A549 (cell line): Measurements from ENCODE around the gene SPTLC2. TPM values are rescaled to one million over a fixed set of nuclear protein-coding genes. Genes with fewer than 3 reads are reported as not detected.

Source experiments
- ATAC-seq, 2 experiments: fragments of 200-7000 bp in 1 of 2; fragments of >200 bp in 1 of 2; cut with Nextera tagmentation in 1 of 2; cut with Tn5 transposase in 1 of 2; 3 replicates each; pipeline versions ENCODE4 v1.8.0 to v1.9.1; 2018 to 2020; ENCODE audit warnings: mild to moderate bottlenecking in 1 of 2, moderate library complexity in 1 of 2
- CTCF ChIA-PET: fragments of 300-600 bp; sonication (Branson Sonifier 250); formaldehyde crosslinking; extraction: SDS; loops from one replicate; lab custom pipeline; 2021; ENCODE audit warnings: antibody characterized with exemption, inconsistent platforms; lab: Yijun Ruan, JAX
- POLR2A ChIA-PET: fragments of 350-600 bp; formaldehyde crosslinking; extraction: SDS; loops from one replicate; lab custom pipeline; 2021; ENCODE audit warnings: antibody characterized with exemption, inconsistent platforms; lab: Yijun Ruan, JAX
- DNase-seq, 2 experiments: peaks; one replicate each; pipeline versions ENCODE4 v3.0.0 to v3.0.0-alpha.2; 2011 to 2016; ENCODE audit warnings: low read depth in 1 of 2, low spot score in 1 of 2
- FAIRE-seq: peaks from 2 replicates; lab custom pipeline; 2011; peaks lifted over from hg19 to GRCh38; lab: Jason Lieb, UNC
- H3K27ac ChIP-seq, 2 experiments: fragments of >200 bp; sonication (Bioruptor Twin); formaldehyde crosslinking; 3 replicates each; pipeline ENCODE4 v1.5.1; 2016 to 2017
- H3K4me1 ChIP-seq: fragments of >200 bp; sonication (Bioruptor Twin); formaldehyde crosslinking; 3 replicates; pipeline ENCODE4 v1.6.1; 2016
- H3K4me2 ChIP-seq: fragments of >200 bp; sonication (Bioruptor Twin); formaldehyde crosslinking; 3 replicates; pipeline ENCODE4 v1.6.1; 2016
- H3K4me3 ChIP-seq: fragments of >200 bp; sonication (Bioruptor Twin); formaldehyde crosslinking; 3 replicates; pipeline ENCODE4 v1.5.1; 2016
- H3K9me3 ChIP-seq: fragments of >200 bp; sonication (Bioruptor Twin); formaldehyde crosslinking; 3 replicates; pipeline ENCODE4 v1.6.1; 2016
- ATOH8 ChIP-seq: fragments of 250-450 bp; sonication (Bioruptor Pico); IDR thresholded peaks from 2 replicates; pipeline ENCODE4 v1.5.0; 2020; ENCODE audit warnings: low read depth, mild to moderate bottlenecking, moderate library complexity
- BCL3 ChIP-seq: fragments of >200 bp; sonication (Bioruptor Twin); formaldehyde crosslinking; IDR thresholded peaks from 3 replicates; pipeline ENCODE4 v1.6.1; 2016
- CBX8 ChIP-seq: fragments of 200-600 bp; sonication (generic); IDR thresholded peaks from 2 replicates; pipeline ENCODE4 v1.6.1; 2016
- CEBPB ChIP-seq, 2 experiments: fragments of >200 bp in 1 of 2; sonication (Bioruptor Twin) in 1 of 2; formaldehyde crosslinking in 1 of 2; IDR thresholded peaks; 2 replicates each; pipeline ENCODE4 v1.6.1; 2012 to 2016
- CHD2 ChIP-seq: fragments of 150-350 bp; IDR thresholded peaks from 2 replicates; pipeline ENCODE4 v1.6.1; 2014; ENCODE audit warnings: low read length; ENCODE audit not compliant: partially characterized antibody
- CTCF ChIP-seq: fragments of >200 bp; sonication (Bioruptor Twin); formaldehyde crosslinking; IDR thresholded peaks from 3 replicates; pipeline ENCODE4 v1.5.1; 2016
- EHMT2 ChIP-seq: fragments of 200-600 bp; sonication (generic); IDR thresholded peaks from 2 replicates; pipeline ENCODE4 v1.6.1; 2016; ENCODE audit warnings: antibody characterized with exemption, low read depth, mild to moderate bottlenecking, moderate library complexity
- ESRRA ChIP-seq: fragments of 150-350 bp; IDR thresholded peaks from 2 replicates; pipeline ENCODE4 v1.6.1; 2014; ENCODE audit warnings: mild to moderate bottlenecking, low read length, borderline replicate concordance
- FOSL2 ChIP-seq, 2 experiments: fragments of 450-650 bp in 1 of 2; fragments of >200 bp in 1 of 2; sonication (Bioruptor Twin) in 1 of 2; formaldehyde crosslinking; IDR thresholded peaks; 2 replicates each; pipeline versions ENCODE4 v1.5.0 to v1.6.1; 2016 to 2020; ENCODE audit warnings: mild to moderate bottlenecking in 1 of 2, moderate library complexity in 1 of 2
- FOXS1 ChIP-seq: fragments of 250-450 bp; sonication (Bioruptor Pico); IDR thresholded peaks from 2 replicates; pipeline ENCODE4 v1.5.0; 2020; ENCODE audit warnings: mild to moderate bottlenecking, moderate library complexity
- GATA3 ChIP-seq: IDR thresholded peaks from 2 replicates; pipeline ENCODE4 v1.6.1; 2012; ENCODE audit warnings: borderline replicate concordance
- HES2 ChIP-seq: fragments of >200 bp; sonication (Bioruptor Twin); formaldehyde crosslinking; IDR thresholded peaks from 2 replicates; pipeline ENCODE4 v1.6.1; 2016
- HOXA7 ChIP-seq: fragments of 250-450 bp; sonication (Bioruptor Pico); IDR thresholded peaks from 2 replicates; pipeline ENCODE4 v1.5.0; 2020; ENCODE audit warnings: mild to moderate bottlenecking, moderate library complexity
- HOXB13 ChIP-seq: fragments of 250-450 bp; sonication (Bioruptor Pico); IDR thresholded peaks from 2 replicates; pipeline ENCODE4 v1.5.0; 2020; ENCODE audit warnings: low read depth, mild to moderate bottlenecking, moderate library complexity
- JUN ChIP-seq, 2 experiments: fragments of >200 bp; sonication (Bioruptor Twin); formaldehyde crosslinking; IDR thresholded peaks; 2 replicates in 1 of 2; 3 replicates in 1 of 2; pipeline ENCODE4 v1.6.1; 2016 to 2017
- KDM5A ChIP-seq: fragments of 200-600 bp; sonication (generic); IDR thresholded peaks from 2 replicates; pipeline ENCODE4 v1.6.1; 2016; ENCODE audit warnings: antibody characterized with exemption, mild to moderate bottlenecking
- MAFK ChIP-seq: fragments of 450-650 bp; IDR thresholded peaks from 2 replicates; pipeline ENCODE4 v1.6.1; 2014; ENCODE audit not compliant: partially characterized antibody
- MAZ ChIP-seq: fragments of 150-350 bp; IDR thresholded peaks from 2 replicates; pipeline ENCODE4 v1.6.1; 2014; ENCODE audit warnings: antibody characterized with exemption, low read depth, low read length, borderline replicate concordance
- NFE2L2 ChIP-seq: fragments of 150-350 bp; conservative IDR thresholded peaks from 2 replicates; pipeline ENCODE4 v1.6.1; 2014; ENCODE audit warnings: low read length
- NPAS2 ChIP-seq: fragments of 250-450 bp; sonication (Bioruptor Pico); IDR thresholded peaks from 2 replicates; pipeline ENCODE4 v1.8.0; 2022; ENCODE audit warnings: mild to moderate bottlenecking, moderate library complexity, borderline replicate concordance
- PBX3 ChIP-seq: IDR thresholded peaks from 2 replicates; pipeline ENCODE4 v1.6.1; 2012
- RFX5 ChIP-seq: fragments of 450-650 bp; IDR thresholded peaks from 2 replicates; pipeline ENCODE4 v1.7.1; 2014; ENCODE audit warnings: antibody characterized with exemption, mild to moderate bottlenecking, moderate library complexity
- TP53 ChIP-seq: fragments of 250-450 bp; sonication (Bioruptor Pico); IDR thresholded peaks from 2 replicates; pipeline ENCODE4 v1.5.0; 2021; ENCODE audit warnings: mild to moderate bottlenecking, moderate library complexity
- ZFP36 ChIP-seq: fragments of 450-650 bp; IDR thresholded peaks from 2 replicates; pipeline ENCODE4 v1.6.1; 2014; ENCODE audit warnings: borderline replicate concordance; ENCODE audit not compliant: partially characterized antibody
- ZSCAN20 ChIP-seq: fragments of 250-450 bp; sonication (Bioruptor Pico); IDR thresholded peaks from 2 replicates; pipeline ENCODE4 v1.8.0; 2022; ENCODE audit warnings: mild to moderate bottlenecking, moderate library complexity
- WGBS: methylation state at CpG from one replicate; pipeline ENCODE4 v1.1.6; 2017; ENCODE audit errors: missing lambda C conversion rate; 5-methylcytosine and 5-hydroxymethylcytosine counted together
- polyA plus RNA-seq, 4 experiments: library from polyadenylated mRNA; depleted of rRNA in 3 of 4; stranded (reverse); fragments of >200 nt; fragmentation: RNase III in 1 of 4; extraction: RNeasy Plus Mini Kit Qiagen cat#74134 plus additional on column Dnase treatment in 1 of 4; gene quantifications; 2 replicates in 3 of 4; 3 replicates in 1 of 4; pipeline ENCODE4 v1.2.3, GENCODE V29; 2011 to 2017
- TF ChIP-seq, protein P1 (sequence below): fragments of 200-600 bp; sonication (generic); IDR thresholded peaks from 2 replicates; pipeline ENCODE4 v1.6.1; 2016; ENCODE audit warnings: antibody characterized with exemption, mild to moderate bottlenecking, moderate library complexity
- TF ChIP-seq, protein P2 (sequence below): IDR thresholded peaks from 2 replicates; pipeline ENCODE4 v1.6.1; 2012; ENCODE audit warnings: low read depth, borderline replicate concordance

The SPTLC2 gene
- polyA plus RNA-seq, 2 of the 4 experiments (the other 2 are of a cell fraction), result 17.2 to 30.9 TPM

GRCh38 chr14:77508249-77508648 lies 108.2 kb downstream of the SPTLC2 start:
- peak overlapping the region in 1 of 2 experiments; percentile 41; a peak in 3 of 6 replicates for H3K27ac ChIP-seq
- 59% methylated on average over 4 of the region's 4 CpGs for WGBS
- peak in 1 of 2 experiments; percentile 43 for DNase-seq

GRCh38 chr14:77507762-77508161 lies 108.7 kb downstream of the SPTLC2 start:
- Histone ChIP-seq H3K4me3 (no peak overlapping the region), H3K4me1 (peaks cover 15% of the 10 kb centered on the region), H3K4me2 (peak overlapping the region; percentile 14; the same call in 1 of the 3 replicates), H3K9me3 (no peaks in the 10 kb centered on the region; the same call in 2 of the 3 replicates), H3K27ac (peak overlapping the region in 1 of 2 experiments; percentile 41; a peak in 3 of 6 replicates)
- no peak for ATAC-seq
- no peak for DNase-seq
- no peak for FAIRE-seq
- 99% methylated on average over 3 of the region's 3 CpGs for WGBS
- TF ChIP-seq GATA3, result no peak
- TF ChIP-seq EHMT2, result no peak
- TF ChIP-seq HOXB13 (CRISPR knock-in tag), result no peak
- no peak for TF ChIP-seq HOXA7
- TF ChIP-seq CBX8, result no peak
- no peak for TF ChIP-seq CTCF
- TF ChIP-seq JUN (IDR thresholded peaks at IDR 0.05), result no peak
- TF ChIP-seq, protein P1, sequence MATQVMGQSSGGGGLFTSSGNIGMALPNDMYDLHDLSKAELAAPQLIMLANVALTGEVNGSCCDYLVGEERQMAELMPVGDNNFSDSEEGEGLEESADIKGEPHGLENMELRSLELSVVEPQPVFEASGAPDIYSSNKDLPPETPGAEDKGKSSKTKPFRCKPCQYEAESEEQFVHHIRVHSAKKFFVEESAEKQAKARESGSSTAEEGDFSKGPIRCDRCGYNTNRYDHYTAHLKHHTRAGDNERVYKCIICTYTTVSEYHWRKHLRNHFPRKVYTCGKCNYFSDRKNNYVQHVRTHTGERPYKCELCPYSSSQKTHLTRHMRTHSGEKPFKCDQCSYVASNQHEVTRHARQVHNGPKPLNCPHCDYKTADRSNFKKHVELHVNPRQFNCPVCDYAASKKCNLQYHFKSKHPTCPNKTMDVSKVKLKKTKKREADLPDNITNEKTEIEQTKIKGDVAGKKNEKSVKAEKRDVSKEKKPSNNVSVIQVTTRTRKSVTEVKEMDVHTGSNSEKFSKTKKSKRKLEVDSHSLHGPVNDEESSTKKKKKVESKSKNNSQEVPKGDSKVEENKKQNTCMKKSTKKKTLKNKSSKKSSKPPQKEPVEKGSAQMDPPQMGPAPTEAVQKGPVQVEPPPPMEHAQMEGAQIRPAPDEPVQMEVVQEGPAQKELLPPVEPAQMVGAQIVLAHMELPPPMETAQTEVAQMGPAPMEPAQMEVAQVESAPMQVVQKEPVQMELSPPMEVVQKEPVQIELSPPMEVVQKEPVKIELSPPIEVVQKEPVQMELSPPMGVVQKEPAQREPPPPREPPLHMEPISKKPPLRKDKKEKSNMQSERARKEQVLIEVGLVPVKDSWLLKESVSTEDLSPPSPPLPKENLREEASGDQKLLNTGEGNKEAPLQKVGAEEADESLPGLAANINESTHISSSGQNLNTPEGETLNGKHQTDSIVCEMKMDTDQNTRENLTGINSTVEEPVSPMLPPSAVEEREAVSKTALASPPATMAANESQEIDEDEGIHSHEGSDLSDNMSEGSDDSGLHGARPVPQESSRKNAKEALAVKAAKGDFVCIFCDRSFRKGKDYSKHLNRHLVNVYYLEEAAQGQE, result no peak
- no peak for TF ChIP-seq BCL3
- TF ChIP-seq RFX5, result no peak
- no peak for TF ChIP-seq PBX3
- no peak for TF ChIP-seq CHD2
- TF ChIP-seq, protein P2, sequence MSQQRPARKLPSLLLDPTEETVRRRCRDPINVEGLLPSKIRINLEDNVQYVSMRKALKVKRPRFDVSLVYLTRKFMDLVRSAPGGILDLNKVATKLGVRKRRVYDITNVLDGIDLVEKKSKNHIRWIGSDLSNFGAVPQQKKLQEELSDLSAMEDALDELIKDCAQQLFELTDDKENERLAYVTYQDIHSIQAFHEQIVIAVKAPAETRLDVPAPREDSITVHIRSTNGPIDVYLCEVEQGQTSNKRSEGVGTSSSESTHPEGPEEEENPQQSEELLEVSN, result no peak
- no peak for TF ChIP-seq ZFP36
- no peak for TF ChIP-seq NPAS2 (CRISPR knock-in tag)
- TF ChIP-seq FOXS1 (CRISPR knock-in tag), result no peak
- TF ChIP-seq ZSCAN20 (CRISPR knock-in tag), result no peak
- TF ChIP-seq KDM5A, result no peak
- no peak for TF ChIP-seq ESRRA
- no peak for TF ChIP-seq ATOH8
- ChIA-PET CTCF (interaction anchor here (0.7 kb wide), 1 partner anchor 735 kb away, joined by 3 read pairs; no protein-coding TSS in a partner anchor), POLR2A (no interaction called here)

More at GRCh38 chr14:77508249-77508648, 108.2 kb downstream of the SPTLC2 start:
- peak; percentile 78 to 83 for ATAC-seq
- POLR2A ChIA-PET, result no interaction called here
- FAIRE-seq, result no peak
- no peaks in the 10 kb centered on the region; the same call in 2 of the 3 replicates for H3K9me3 ChIP-seq
- H3K4me2 ChIP-seq, result peak overlapping the region; percentile 14; the same call in 2 of the 3 replicates
- CTCF ChIA-PET, result interaction anchor here (0.9 to 1.3 kb wide), 2 partner anchors 16 to 368 kb away, joined by 4 read pairs; no protein-coding TSS in a partner anchor
- no peak overlapping the region for H3K4me3 ChIP-seq
- H3K4me1 ChIP-seq, result peaks cover 15% of the 10 kb centered on the region
- TF ChIP-seq MAFK, result peak; percentile 8
- no peak for TF ChIP-seq TP53 (CRISPR knock-in tag)
- no peak for TF ChIP-seq MAZ
- TF ChIP-seq ESRRA, result no peak
- no peak for TF ChIP-seq FOSL2 (IDR thresholded peaks at IDR 0.05)
- TF ChIP-seq FOSL2 (CRISPR knock-in tag; IDR thresholded peaks at IDR 0.05), result peak; percentile 53
- TF ChIP-seq CEBPB (IDR thresholded peaks at IDR 0.05), result peak; percentile 54 to 62; a peak in 2 of 4 replicates
- 0 out of 2 replicates have a peak, but pooled peaks have one; percentile 28 for TF ChIP-seq HES2
- peak; percentile 53; the same call in 1 of the 2 replicates for TF ChIP-seq NFE2L2
